Liver (tissue), 3 donors: ENCODE data around the gene HELZ2.

Source experiments
- EGR1 ChIP-seq, 2 donors: IDR thresholded peaks; 2 replicates each; pipeline ENCODE4 v1.6.1; 2016 to 2018; ENCODE audit warnings: antibody characterized with exemption in 2 of 2, low read depth in 2 of 2
- FOXA1 ChIP-seq: IDR thresholded peaks from 2 replicates; pipeline ENCODE4 v1.6.1; 2016; ENCODE audit warnings: antibody characterized with exemption
- FOXA2 ChIP-seq: IDR thresholded peaks from 2 replicates; pipeline ENCODE4 v1.6.1; 2016; ENCODE audit warnings: antibody characterized with exemption
- HNF4A ChIP-seq, 2 donors: conservative IDR thresholded peaks; 2 replicates each; pipeline ENCODE4 v1.6.1; 2016; ENCODE audit warnings: antibody characterized with exemption in 2 of 2, mild to moderate bottlenecking in 2 of 2
- HNF4G ChIP-seq: IDR thresholded peaks from 2 replicates; pipeline ENCODE4 v1.6.1; 2016; ENCODE audit warnings: antibody characterized with exemption
- JUND ChIP-seq, 2 donors: IDR thresholded peaks; 2 replicates each; pipeline ENCODE4 v1.6.1; 2016; ENCODE audit warnings: antibody characterized with exemption in 2 of 2
- NR2F2 ChIP-seq: IDR thresholded peaks from 2 replicates; pipeline ENCODE4 v1.6.1; 2016; ENCODE audit warnings: antibody characterized with exemption
- RAD21 ChIP-seq, 2 donors: IDR thresholded peaks; 2 replicates each; pipeline ENCODE4 v1.6.1; 2016; ENCODE audit warnings: antibody characterized with exemption in 2 of 2, mild to moderate bottlenecking in 2 of 2
- TAF1 ChIP-seq: conservative IDR thresholded peaks from 2 replicates; pipeline ENCODE4 v1.6.1; 2016; ENCODE audit warnings: antibody characterized with exemption, mild to moderate bottlenecking
- TF ChIP-seq, protein P1 (sequence below): fragments of 150-350 bp; IDR thresholded peaks from 2 replicates; pipeline ENCODE4 v1.5.1; 2017; ENCODE audit warnings: improper control_type of control experiment, low read depth, low read length; ENCODE audit not compliant: missing input control
- TF ChIP-seq, protein P2 (sequence below): IDR thresholded peaks from 2 replicates; pipeline ENCODE4 v1.6.1; 2016; ENCODE audit warnings: antibody characterized with exemption
- TF ChIP-seq, protein P3 (sequence below): IDR thresholded peaks from 2 replicates; pipeline ENCODE4 v1.6.1; 2016; ENCODE audit warnings: antibody characterized with exemption
- TF ChIP-seq, protein P4 (sequence below): IDR thresholded peaks from 2 replicates; pipeline ENCODE4 v1.6.1; 2016; ENCODE audit warnings: antibody characterized with exemption, mild to moderate bottlenecking
- donor health status: healthy.
- donor health status: healthy.

DNA sequence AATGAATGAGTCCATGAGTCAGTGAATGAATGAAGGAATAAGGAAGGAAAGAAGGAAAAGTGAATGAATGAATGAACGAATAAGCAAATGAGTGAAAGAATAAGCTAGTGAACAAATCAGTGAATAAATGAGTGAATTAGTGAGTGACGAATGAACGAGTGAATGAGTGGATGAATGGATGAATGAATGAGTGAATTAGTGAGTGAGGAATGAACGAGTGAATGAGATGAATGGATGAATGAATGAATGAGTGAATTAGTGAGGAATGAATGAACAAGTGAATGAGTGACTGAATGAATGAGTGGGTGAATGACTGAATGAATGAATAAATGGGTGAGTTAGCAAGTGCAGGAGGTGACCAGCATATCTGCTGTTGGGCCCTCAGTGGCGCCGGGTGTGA lies 30.3 kb downstream of the HELZ2 start:
- TF ChIP-seq, protein P1, sequence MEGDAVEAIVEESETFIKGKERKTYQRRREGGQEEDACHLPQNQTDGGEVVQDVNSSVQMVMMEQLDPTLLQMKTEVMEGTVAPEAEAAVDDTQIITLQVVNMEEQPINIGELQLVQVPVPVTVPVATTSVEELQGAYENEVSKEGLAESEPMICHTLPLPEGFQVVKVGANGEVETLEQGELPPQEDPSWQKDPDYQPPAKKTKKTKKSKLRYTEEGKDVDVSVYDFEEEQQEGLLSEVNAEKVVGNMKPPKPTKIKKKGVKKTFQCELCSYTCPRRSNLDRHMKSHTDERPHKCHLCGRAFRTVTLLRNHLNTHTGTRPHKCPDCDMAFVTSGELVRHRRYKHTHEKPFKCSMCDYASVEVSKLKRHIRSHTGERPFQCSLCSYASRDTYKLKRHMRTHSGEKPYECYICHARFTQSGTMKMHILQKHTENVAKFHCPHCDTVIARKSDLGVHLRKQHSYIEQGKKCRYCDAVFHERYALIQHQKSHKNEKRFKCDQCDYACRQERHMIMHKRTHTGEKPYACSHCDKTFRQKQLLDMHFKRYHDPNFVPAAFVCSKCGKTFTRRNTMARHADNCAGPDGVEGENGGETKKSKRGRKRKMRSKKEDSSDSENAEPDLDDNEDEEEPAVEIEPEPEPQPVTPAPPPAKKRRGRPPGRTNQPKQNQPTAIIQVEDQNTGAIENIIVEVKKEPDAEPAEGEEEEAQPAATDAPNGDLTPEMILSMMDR: no peak
- TF ChIP-seq RAD21 (IDR thresholded peaks at IDR 0.05): no peak
- TF ChIP-seq EGR1 (IDR thresholded peaks at IDR 0.05; ENCODE audit: low read depth in 2 of 2): no peak
- TF ChIP-seq, protein P2, sequence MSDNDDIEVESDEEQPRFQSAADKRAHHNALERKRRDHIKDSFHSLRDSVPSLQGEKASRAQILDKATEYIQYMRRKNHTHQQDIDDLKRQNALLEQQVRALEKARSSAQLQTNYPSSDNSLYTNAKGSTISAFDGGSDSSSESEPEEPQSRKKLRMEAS: no peak
- TF ChIP-seq, protein P3, sequence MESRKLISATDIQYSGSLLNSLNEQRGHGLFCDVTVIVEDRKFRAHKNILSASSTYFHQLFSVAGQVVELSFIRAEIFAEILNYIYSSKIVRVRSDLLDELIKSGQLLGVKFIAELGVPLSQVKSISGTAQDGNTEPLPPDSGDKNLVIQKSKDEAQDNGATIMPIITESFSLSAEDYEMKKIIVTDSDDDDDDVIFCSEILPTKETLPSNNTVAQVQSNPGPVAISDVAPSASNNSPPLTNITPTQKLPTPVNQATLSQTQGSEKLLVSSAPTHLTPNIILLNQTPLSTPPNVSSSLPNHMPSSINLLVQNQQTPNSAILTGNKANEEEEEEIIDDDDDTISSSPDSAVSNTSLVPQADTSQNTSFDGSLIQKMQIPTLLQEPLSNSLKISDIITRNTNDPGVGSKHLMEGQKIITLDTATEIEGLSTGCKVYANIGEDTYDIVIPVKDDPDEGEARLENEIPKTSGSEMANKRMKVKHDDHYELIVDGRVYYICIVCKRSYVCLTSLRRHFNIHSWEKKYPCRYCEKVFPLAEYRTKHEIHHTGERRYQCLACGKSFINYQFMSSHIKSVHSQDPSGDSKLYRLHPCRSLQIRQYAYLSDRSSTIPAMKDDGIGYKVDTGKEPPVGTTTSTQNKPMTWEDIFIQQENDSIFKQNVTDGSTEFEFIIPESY: no peak
- TF ChIP-seq HNF4A (conservative IDR thresholded peaks at IDR 0.05): no peak
- TF ChIP-seq, protein P4, sequence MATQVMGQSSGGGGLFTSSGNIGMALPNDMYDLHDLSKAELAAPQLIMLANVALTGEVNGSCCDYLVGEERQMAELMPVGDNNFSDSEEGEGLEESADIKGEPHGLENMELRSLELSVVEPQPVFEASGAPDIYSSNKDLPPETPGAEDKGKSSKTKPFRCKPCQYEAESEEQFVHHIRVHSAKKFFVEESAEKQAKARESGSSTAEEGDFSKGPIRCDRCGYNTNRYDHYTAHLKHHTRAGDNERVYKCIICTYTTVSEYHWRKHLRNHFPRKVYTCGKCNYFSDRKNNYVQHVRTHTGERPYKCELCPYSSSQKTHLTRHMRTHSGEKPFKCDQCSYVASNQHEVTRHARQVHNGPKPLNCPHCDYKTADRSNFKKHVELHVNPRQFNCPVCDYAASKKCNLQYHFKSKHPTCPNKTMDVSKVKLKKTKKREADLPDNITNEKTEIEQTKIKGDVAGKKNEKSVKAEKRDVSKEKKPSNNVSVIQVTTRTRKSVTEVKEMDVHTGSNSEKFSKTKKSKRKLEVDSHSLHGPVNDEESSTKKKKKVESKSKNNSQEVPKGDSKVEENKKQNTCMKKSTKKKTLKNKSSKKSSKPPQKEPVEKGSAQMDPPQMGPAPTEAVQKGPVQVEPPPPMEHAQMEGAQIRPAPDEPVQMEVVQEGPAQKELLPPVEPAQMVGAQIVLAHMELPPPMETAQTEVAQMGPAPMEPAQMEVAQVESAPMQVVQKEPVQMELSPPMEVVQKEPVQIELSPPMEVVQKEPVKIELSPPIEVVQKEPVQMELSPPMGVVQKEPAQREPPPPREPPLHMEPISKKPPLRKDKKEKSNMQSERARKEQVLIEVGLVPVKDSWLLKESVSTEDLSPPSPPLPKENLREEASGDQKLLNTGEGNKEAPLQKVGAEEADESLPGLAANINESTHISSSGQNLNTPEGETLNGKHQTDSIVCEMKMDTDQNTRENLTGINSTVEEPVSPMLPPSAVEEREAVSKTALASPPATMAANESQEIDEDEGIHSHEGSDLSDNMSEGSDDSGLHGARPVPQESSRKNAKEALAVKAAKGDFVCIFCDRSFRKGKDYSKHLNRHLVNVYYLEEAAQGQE: no peak
- TF ChIP-seq TAF1: no peak
- TF ChIP-seq NR2F2: no peak
- no peak for TF ChIP-seq JUND (IDR thresholded peaks at IDR 0.05)
- TF ChIP-seq FOXA2: no peak
- no peak for TF ChIP-seq FOXA1
- no peak for TF ChIP-seq HNF4G
